GM19467 (cell line): ENCODE results near the gene ARF3.

Experiments used
- ATAC-seq: cut with Tn5 transposase; IDR thresholded peaks from one replicate; pipeline ENCODE4 v1.9.1; 2021; ENCODE audit warnings: mild to moderate bottlenecking, moderate library complexity; ENCODE audit not compliant: unreplicated experiment

ARF3 gene

GRCh38 chr12:48968467-48968866 is 11.2 kb upstream of the ARF3 start:
- no peak for ATAC-seq

GRCh38 chr12:48967991-48968390 is 10.7 kb upstream of the ARF3 start:
- ATAC-seq = no peak

- no peak for ATAC-seq
Observed at GRCh38 chr12:48966177-48966895, 9.0 kb upstream of the ARF3 start.

- ATAC-seq = no peak
Observed at GRCh38 chr12:48965298-48965838, 8.1 kb upstream of the ARF3 start.

- no peak for ATAC-seq
Observed at GRCh38 chr12:48961801-48962200, 4.5 kb upstream of the ARF3 start.

- no peak for ATAC-seq
Observed at GRCh38 chr12:48961331-48961730, 4.0 kb upstream of the ARF3 start.

GRCh38 chr12:48960834-48961233 is 3.5 kb upstream of the ARF3 start:
- no peak for ATAC-seq

GRCh38 chr12:48958049-48958388 is 732 bp upstream of the ARF3 start:
- ATAC-seq = no peak

- peak; percentile 17 for ATAC-seq
Observed at GRCh38 chr12:48956279-48957140, 777 bp downstream of the ARF3 start.

GRCh38 chr12:48954841-48955501 is 2.3 kb downstream of the ARF3 start:
- no peak for ATAC-seq

GRCh38 chr12:48954061-48954460 is 3.2 kb downstream of the ARF3 start:
- ATAC-seq = no peak

GRCh38 chr12:48952691-48953090 is 4.6 kb downstream of the ARF3 start:
- no peak for ATAC-seq

- no peak for ATAC-seq
Observed at GRCh38 chr12:48947727-48948126, 9.6 kb downstream of the ARF3 start.

GRCh38 chr12:48946943-48947342 is 10.3 kb downstream of the ARF3 start:
- no peak for ATAC-seq

- ATAC-seq = no peak
Observed at GRCh38 chr12:48946205-48946604, 11.1 kb downstream of the ARF3 start.

- no peak for ATAC-seq
Observed at GRCh38 chr12:48943221-48943620, 14.1 kb downstream of the ARF3 start.

- no peak for ATAC-seq
Observed at GRCh38 chr12:48940181-48940580, 17.1 kb downstream of the ARF3 start.

- ATAC-seq = no peak
Observed at GRCh38 chr12:48938805-48939204, 18.5 kb downstream of the ARF3 start.

GRCh38 chr12:48937170-48937569 is 20.1 kb downstream of the ARF3 start:
- no peak for ATAC-seq

GRCh38 chr12:48936379-48936979 is 20.8 kb downstream of the ARF3 start:
- no peak for ATAC-seq

- ATAC-seq = no peak
Observed at GRCh38 chr12:48934312-48934706, 23.0 kb downstream of the ARF3 start.
